Uterus (tissue), 2 donors: ENCODE data around the gene ANKRD44.

Experiments used
- CTCF ChIP-seq, 4 experiments: fragments of 200-600 bp in 2 of 4; fragments of 450-650 bp in 2 of 4; sonication (generic) in 2 of 4; IDR thresholded peaks; one replicate each; pipeline ENCODE4 v1.5.1; 2016 to 2019; ENCODE audit warnings: antibody characterized with exemption in 4 of 4, mild to moderate bottlenecking in 2 of 4, moderate library complexity in 1 of 4
- POLR2A ChIP-seq, 2 donors: fragments of 450-650 bp; IDR thresholded peaks; one replicate each; pipeline ENCODE4 v1.6.1; 2016; ENCODE audit warnings: antibody characterized with exemption in 2 of 2, mild to moderate bottlenecking in 1 of 2, moderate library complexity in 1 of 2

DNA sequence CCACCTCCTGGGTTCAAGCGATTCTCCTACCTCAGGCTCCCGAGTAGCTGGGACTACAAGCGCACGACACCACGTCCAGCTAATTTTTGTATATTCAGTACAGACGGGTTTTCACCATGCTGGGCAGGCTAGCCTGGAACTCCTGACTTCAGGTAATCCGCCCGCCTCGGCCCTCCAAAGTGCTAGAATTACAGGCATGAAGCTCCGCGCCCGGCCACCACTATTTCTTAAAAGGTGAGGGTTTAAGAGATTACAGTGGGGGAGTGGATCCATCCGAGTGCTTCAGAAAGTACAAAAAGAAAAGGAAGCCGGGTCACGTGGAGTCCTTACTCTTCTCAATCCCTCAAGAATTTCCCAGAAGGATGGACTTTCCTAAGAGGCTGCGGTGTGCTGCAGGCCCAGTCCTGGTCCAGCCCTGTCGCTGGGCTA lies 146.9 kb downstream of the ANKRD44 start:
- TF ChIP-seq POLR2A (IDR thresholded peaks at IDR 0.05) (no peak), CTCF (IDR thresholded peaks at IDR 0.05) (no peak)
